Measurements from ENCODE around the gene CPNE2.

DNA sequence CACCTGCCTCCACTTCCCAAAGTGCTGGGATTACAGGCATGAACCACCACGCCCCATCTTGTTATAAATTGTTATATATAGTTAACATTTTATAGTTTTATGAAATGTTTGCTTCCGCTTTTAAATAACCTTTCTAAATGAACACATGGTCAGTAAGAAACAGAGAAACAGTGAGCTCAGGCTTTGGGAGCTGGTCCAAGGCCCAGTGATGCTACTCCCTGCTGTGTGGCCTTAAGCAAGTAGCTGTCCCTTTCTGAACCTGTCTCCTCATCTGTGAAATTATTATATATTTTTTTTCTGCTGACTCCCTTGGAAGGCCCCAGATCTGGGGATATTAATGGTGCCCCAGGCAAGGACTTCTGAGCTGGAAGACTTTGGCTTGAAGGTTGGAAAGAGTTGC, 19.0 kb downstream of the CPNE2 start:
- TF ChIP-seq CTCF (IDR thresholded peaks at IDR 0.05), result no peak
- no peak for TF ChIP-seq EP300 (IDR thresholded peaks at IDR 0.05)
